OCI-LY7 (cell line): ENCODE measurements around the gene CEND1. TPM values are rescaled to one million over a fixed set of nuclear protein-coding genes. Genes with fewer than 3 reads are reported as not detected.
A peak's percentile ranks its signal among the peaks of the same experiment; 100 is the strongest.

Experiments used
- BruUV-seq: library from RNA; stranded (reverse); fragments of 400-500 nt; replicated peaks from 2 replicates; lab custom pipeline; 2021; lab: Mats Ljungman, UMichigan
- CTCF ChIA-PET: fragments of 300-600 bp; sonication (Branson Sonifier 250); formaldehyde crosslinking; loops from one replicate; lab custom pipeline; 2022; ENCODE audit warnings: antibody characterized with exemption; ENCODE audit not compliant: unreplicated experiment; lab: Charles Lee
- POLR2A ChIA-PET: fragments of 300-600 bp; sonication (Branson Sonifier 250); formaldehyde crosslinking; loops from one replicate; lab custom pipeline; 2022; ENCODE audit warnings: antibody characterized with exemption; lab: Charles Lee
- DNase-seq: peaks from one replicate; pipeline ENCODE4 v3.0.0-alpha.2; 2015; ENCODE audit warnings: low spot score
- H2AFZ ChIP-seq: fragments of 200-600 bp; sonication (generic), shearing (Covaris generic); 2 replicates; pipeline ENCODE4 v1.6.1; 2014; ENCODE audit warnings: mild to moderate bottlenecking, antibody characterized with exemption, low read length, moderate library complexity
- H3K27ac ChIP-seq: fragments of 200-600 bp; sonication (generic); 2 replicates; pipeline ENCODE4 v1.5.1; 2014; ENCODE audit warnings: mixed run types, low read depth, mild to moderate bottlenecking, moderate library complexity, low read length, inconsistent platforms; ENCODE audit not compliant: poor library complexity, severe bottlenecking
- H3K36me3 ChIP-seq: fragments of 200-600 bp; sonication (generic); 2 replicates; pipeline ENCODE4 v1.6.1; 2014; ENCODE audit warnings: mild to moderate bottlenecking, antibody characterized with exemption, low read length, moderate library complexity, mixed read lengths; ENCODE audit not compliant: insufficient read depth
- H3K4me1 ChIP-seq: fragments of 200-600 bp; sonication (generic); 2 replicates; pipeline ENCODE4 v1.5.1; 2014; ENCODE audit warnings: mild to moderate bottlenecking, low read length; ENCODE audit not compliant: insufficient read depth, poor library complexity, severe bottlenecking
- H3K4me2 ChIP-seq: fragments of 200-600 bp; sonication (generic); 2 replicates; pipeline ENCODE4 v1.6.1; 2014; ENCODE audit warnings: mild to moderate bottlenecking, low read length
- H3K4me3 ChIP-seq: fragments of 200-600 bp; sonication (generic); 2 replicates; pipeline ENCODE4 v1.5.1; 2014; ENCODE audit warnings: mild to moderate bottlenecking, low read depth, low read length; ENCODE audit not compliant: poor library complexity, severe bottlenecking
- H3K79me2 ChIP-seq: fragments of 200-600 bp; sonication (generic); 2 replicates; pipeline ENCODE4 v1.6.1; 2016; ENCODE audit warnings: low read depth, mild to moderate bottlenecking, low read length, moderate library complexity, mixed read lengths; ENCODE audit not compliant: insufficient read depth
- H3K9me2 ChIP-seq: fragments of 200-600 bp; sonication (generic); 2 replicates; pipeline ENCODE4 v1.6.1; 2016; ENCODE audit warnings: mild to moderate bottlenecking, low read length, mixed read lengths; ENCODE audit not compliant: insufficient read depth
- H3K9me3 ChIP-seq: fragments of 200-600 bp; sonication (generic); 2 replicates; pipeline ENCODE4 v1.6.1; 2014; ENCODE audit warnings: mild to moderate bottlenecking, mixed run types, low read length, mixed read lengths
- H4K20me1 ChIP-seq: fragments of 200-600 bp; sonication (generic); 2 replicates; pipeline ENCODE4 v1.6.1; 2014; ENCODE audit warnings: mild to moderate bottlenecking, antibody characterized with exemption, low read length, moderate library complexity, mixed read lengths; ENCODE audit not compliant: insufficient read depth
- CTCF ChIP-seq: fragments of 200-600 bp; sonication (generic); conservative IDR thresholded peaks from 2 replicates; pipeline ENCODE4 v1.5.1; 2014; ENCODE audit warnings: mild to moderate bottlenecking, antibody characterized with exemption, low read length, moderate library complexity, mixed read lengths
- EZH2phosphoT487 ChIP-seq: fragments of 200-600 bp; sonication (generic); IDR thresholded peaks from 2 replicates; pipeline ENCODE4 v1.6.1; 2018; ENCODE audit warnings: low read depth, borderline replicate concordance, mild to moderate bottlenecking, mixed run types, antibody characterized with exemption, low read length, moderate library complexity, mixed read lengths
- intact Hi-C: fragments of 100-400 bp; cut with micrococcal nuclease; formaldehyde crosslinking; loops from one replicate; pipeline ENCODE4 v1.10.0; 2022; ENCODE audit not compliant: unreplicated experiment
- total RNA-seq, 2 experiments: library from RNA; depleted of rRNA in 1 of 2; stranded (reverse); fragments of >200 nt in 1 of 2; shearing (Covaris generic) in 1 of 2; gene quantifications; 2 replicates each; pipeline ENCODE4 v1.2.3, GENCODE V29; 2014 to 2022

The CEND1 gene
- total RNA-seq, 2 experiments from 2014 or later = 17.5 to 32.5 TPM

GRCh38 chr11:767238-767637, 22.7 kb downstream of the CEND1 start:
- ChIA-PET CTCF (no interaction called here), POLR2A (no interaction called here)
- H3K4me3 ChIP-seq = no peak overlapping the region
- BruUV-seq = TSS peak; percentile 80
- no peak overlapping the region for H3K4me2 ChIP-seq
- no peak overlapping the region for H2AFZ ChIP-seq
- peaks cover 88% of the 10 kb centered on the region for H3K36me3 ChIP-seq
- no peaks in the 10 kb centered on the region for H4K20me1 ChIP-seq
- DNase-seq = no peak
- no peaks in the 10 kb centered on the region for H3K9me3 ChIP-seq
- no peaks in the 10 kb centered on the region for H3K4me1 ChIP-seq
- H3K79me2 ChIP-seq = no peaks in the 10 kb centered on the region
- TF ChIP-seq EZH2phosphoT487 (no peak), CTCF (no peak)
- intact Hi-C loops = no loop called here
- no peaks in the 10 kb centered on the region for H3K9me2 ChIP-seq
- H3K27ac ChIP-seq = no peak overlapping the region

GRCh38 chr11:766936-767210, 23.0 kb downstream of the CEND1 start:
- Histone ChIP-seq H3K4me1 (no peaks in the 10 kb centered on the region), H4K20me1 (no peaks in the 10 kb centered on the region), H2AFZ (no peak overlapping the region), H3K27ac (no peak overlapping the region), H3K9me3 (no peaks in the 10 kb centered on the region), H3K36me3 (peaks cover 88% of the 10 kb centered on the region), H3K79me2 (no peaks in the 10 kb centered on the region), H3K4me3 (no peak overlapping the region), H3K4me2 (no peak overlapping the region), H3K9me2 (no peaks in the 10 kb centered on the region)
- intact Hi-C loops = no loop called here
- POLR2A ChIA-PET = no interaction called here
- CTCF ChIA-PET = no interaction called here
- BruUV-seq = no TSS peak
- no peak for TF ChIP-seq CTCF
- TF ChIP-seq EZH2phosphoT487 = no peak
- no peak for DNase-seq

- intact Hi-C loops = no loop called here
- Histone ChIP-seq H3K4me2 (no peak overlapping the region), H3K4me1 (no peaks in the 10 kb centered on the region), H3K9me2 (no peaks in the 10 kb centered on the region), H4K20me1 (no peaks in the 10 kb centered on the region), H3K27ac (no peak overlapping the region), H3K4me3 (no peak overlapping the region), H3K79me2 (no peaks in the 10 kb centered on the region), H3K36me3 (peaks cover 88% of the 10 kb centered on the region), H2AFZ (no peak overlapping the region), H3K9me3 (no peaks in the 10 kb centered on the region)
- BruUV-seq = no TSS peak
- CTCF ChIA-PET = no interaction called here
- POLR2A ChIA-PET = no interaction called here
- TF ChIP-seq CTCF (no peak), EZH2phosphoT487 (no peak)
- no peak for DNase-seq
Observed at GRCh38 chr11:766106-766935, 23.6 kb downstream of the CEND1 start.
